HepG2 (cell line): ENCODE measurements around the gene RPRD2. TPM values are rescaled to one million over a fixed set of nuclear protein-coding genes. Genes with fewer than 3 reads are reported as not detected.

ENCODE experiments used
- AFF4 ChIP-seq: sonication (generic); formaldehyde crosslinking; IDR thresholded peaks from 2 replicates; pipeline ENCODE4 v1.4.0; 2020; ENCODE audit warnings: missing genetic modification reagents
- GRHL1 ChIP-seq: sonication (generic); formaldehyde crosslinking; conservative IDR thresholded peaks from 2 replicates; pipeline ENCODE4 v1.8.0; 2022; ENCODE audit warnings: missing genetic modification reagents
- HMGXB4 ChIP-seq, 2 experiments: sonication (generic) in 1 of 2; formaldehyde crosslinking in 1 of 2; IDR thresholded peaks; 2 replicates each; pipeline versions ENCODE4 v1.4.0 to v1.6.1; 2018 to 2020; ENCODE audit warnings: missing genetic modification reagents in 2 of 2, borderline replicate concordance in 1 of 2, low read depth in 1 of 2, mild to moderate bottlenecking in 1 of 2, missing biosample characterization in 1 of 2
- HOXA5 ChIP-seq: sonication (generic); formaldehyde crosslinking; IDR thresholded peaks from 2 replicates; pipeline ENCODE4 v1.4.0; 2020; ENCODE audit warnings: missing genetic modification reagents
- JUND ChIP-seq: sonication (generic); formaldehyde crosslinking; IDR thresholded peaks from 2 replicates; pipeline ENCODE4 v1.8.0; 2022; ENCODE audit warnings: mild to moderate bottlenecking, missing genetic modification reagents
- PAWR ChIP-seq: sonication (generic); formaldehyde crosslinking; IDR thresholded peaks from 2 replicates; pipeline ENCODE4 v1.4.0; 2020; ENCODE audit warnings: missing genetic modification reagents, mild to moderate bottlenecking, borderline replicate concordance
- RBM22 ChIP-seq: fragments of 200-400 bp; formaldehyde crosslinking; optimal IDR thresholded peaks from 2 replicates; pipeline ENCODE3; 2017; ENCODE audit warnings: mild to moderate bottlenecking, low read length, moderate library complexity
- SIN3A ChIP-seq: IDR thresholded peaks from 2 replicates; pipeline ENCODE4 v1.6.1; 2011; ENCODE audit warnings: low read depth, mild to moderate bottlenecking, control low read depth, low read length, borderline replicate concordance
- TERF1 ChIP-seq: sonication (generic); formaldehyde crosslinking; IDR thresholded peaks from 2 replicates; pipeline ENCODE4 v1.8.0; 2022; ENCODE audit warnings: mild to moderate bottlenecking, missing genetic modification reagents, moderate library complexity
- USF2 ChIP-seq, 2 experiments: sonication (generic) in 1 of 2; formaldehyde crosslinking in 1 of 2; IDR thresholded peaks; 2 replicates each; pipeline versions ENCODE4 v1.5.1 to v1.6.1; 2011 to 2020; ENCODE audit warnings: borderline replicate concordance in 1 of 2, low read depth in 1 of 2, low read length in 1 of 2, mild to moderate bottlenecking in 1 of 2, missing genetic modification reagents in 1 of 2, moderate library complexity in 1 of 2
- ZC3H4 ChIP-seq: sonication (generic); formaldehyde crosslinking; IDR thresholded peaks from 2 replicates; pipeline ENCODE4 v1.4.0; 2020; ENCODE audit warnings: missing genetic modification reagents, borderline replicate concordance
- ZNF274 ChIP-seq: sonication (generic); formaldehyde crosslinking; IDR thresholded peaks from 2 replicates; pipeline ENCODE4 v1.5.1; 2020; ENCODE audit warnings: mild to moderate bottlenecking, missing genetic modification reagents
- ZNF317 ChIP-seq: sonication (generic); formaldehyde crosslinking; IDR thresholded peaks from 2 replicates; pipeline ENCODE4 v1.5.0; 2020; ENCODE audit warnings: mild to moderate bottlenecking, missing genetic modification reagents
- ZNF674 ChIP-seq: sonication (generic); formaldehyde crosslinking; IDR thresholded peaks from 2 replicates; pipeline ENCODE4 v1.5.0; 2020; ENCODE audit warnings: low read depth, mild to moderate bottlenecking, missing genetic modification reagents
- ZNF7 ChIP-seq: IDR thresholded peaks from 2 replicates; pipeline ENCODE4 v1.6.1; 2016; ENCODE audit warnings: missing biosample characterization, missing genetic modification reagents
- polyA plus RNA-seq, 8 experiments: library from polyadenylated mRNA; depleted of rRNA in 3 of 8; stranded (reverse) in 7 of 8; unstranded in 1 of 8; fragments of >200 nt; fragmentation: Illumina TruSeq in 4 of 8; extraction: Trizol in 4 of 8; gene quantifications; 2 replicates each; pipeline versions ENCODE4 v1.2.1 to v1.2.3, GENCODE V29; 2011 to 2016; ENCODE audit warnings: low read depth in 4 of 8, missing spikeins in 1 of 8, mixed read lengths in 1 of 8; ENCODE audit not compliant: insufficient read depth in 1 of 8
- total RNA-seq, 5 experiments: library from RNA; depleted of rRNA; stranded (reverse); fragments of >200 nt; fragmentation: Illumina TruSeq; extraction: Trizol; gene quantifications; 2 replicates each; pipeline ENCODE4 v1.2.3, GENCODE V29; 2016; ENCODE audit warnings: low read depth in 1 of 5

Gene RPRD2
- total and polyA plus RNA-seq, 2 of the 13 experiments (the other 11 are each of a cell fraction or from before 2014, with no cell fraction given) = 8.0 to 8.9 TPM

GRCh38 chr1:150364231-150365003, 470 bp downstream of the RPRD2 start (continued):
- TF ChIP-seq TERF1 (0 out of 2 replicates have a peak, but pooled peaks have one; percentile 18), ZNF7 (CRISPR knock-in tag) (no peak), ZNF674 (CRISPR knock-in tag) (no peak), ZC3H4 (CRISPR knock-in tag) (peak; percentile 42; the same call in 1 of the 2 replicates), ZNF317 (no peak), JUND (CRISPR knock-in tag) (no peak), GRHL1 (CRISPR knock-in tag) (no peak), PAWR (CRISPR knock-in tag) (no peak), HOXA5 (CRISPR knock-in tag) (peak; percentile 6; the same call in 1 of the 2 replicates), AFF4 (peak; percentile 48; the same call in 1 of the 2 replicates), SIN3A (peak; percentile 48; the same call in 1 of the 2 replicates), ZNF274 (CRISPR knock-in tag) (0 out of 2 replicates have a peak, but pooled peaks have one; percentile 33), USF2 (IDR thresholded peaks at IDR 0.05; ENCODE audit: low read depth, low read length) (no peak), USF2 (CRISPR knock-in tag; IDR thresholded peaks at IDR 0.05; ENCODE audit: borderline replicate concordance) (0 out of 2 replicates have a peak, but pooled peaks have one; percentile 16), HMGXB4 (CRISPR knock-in tag; IDR thresholded peaks at IDR 0.05; ENCODE audit: borderline replicate concordance in 1 of 2, low read depth in 1 of 2) (no peak; a peak in 2 of 4 replicates), RBM22 (peak; percentile 33)
